Astrocyte of the spinal cord (primary cell): ENCODE data around the gene PLPPR5.

Source experiments
- DNase-seq: peaks from one replicate; pipeline ENCODE4 v3.0.0; 2011; ENCODE audit warnings: low read depth, low spot score
- H3K4me3 ChIP-seq: 2 replicates; pipeline ENCODE4 v1.5.1; 2011; ENCODE audit warnings: low read depth, mild to moderate bottlenecking, low read length, moderate library complexity
- in situ Hi-C: cut with HindIII; loops from 2 replicates; pipeline ENCODE4 v1.10.0; 2017; ENCODE audit warnings: low sequenced_read_pairs
- TF ChIP-seq, protein P1 (sequence below): IDR thresholded peaks from 2 replicates; pipeline ENCODE4 v1.5.1; 2012; ENCODE audit warnings: low read depth, mild to moderate bottlenecking, low read length, inconsistent platforms

The PLPPR5 gene

DNA sequence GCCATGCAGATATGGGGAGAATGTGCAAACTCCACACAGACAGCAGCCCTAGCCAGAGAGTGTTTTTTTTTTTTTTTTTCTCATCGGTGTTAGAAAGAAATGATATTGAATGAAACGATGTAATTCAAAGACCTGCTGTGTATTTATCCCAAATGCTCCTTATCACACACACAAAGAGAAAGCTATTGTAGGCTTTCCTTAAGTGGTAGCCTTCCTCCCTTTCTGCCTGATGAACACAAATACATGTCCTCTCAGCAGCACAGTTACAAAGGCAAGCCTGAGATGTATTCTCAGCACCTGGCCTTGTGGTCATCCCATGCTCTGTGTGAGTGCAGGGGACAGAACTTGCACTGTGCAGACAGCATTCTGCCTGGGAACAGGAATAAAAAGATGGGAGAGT lies 93.8 kb downstream of the PLPPR5 start:
- H3K4me3 ChIP-seq = no peak overlapping the region
- in situ Hi-C loops = no loop called here
- TF ChIP-seq, protein P1, sequence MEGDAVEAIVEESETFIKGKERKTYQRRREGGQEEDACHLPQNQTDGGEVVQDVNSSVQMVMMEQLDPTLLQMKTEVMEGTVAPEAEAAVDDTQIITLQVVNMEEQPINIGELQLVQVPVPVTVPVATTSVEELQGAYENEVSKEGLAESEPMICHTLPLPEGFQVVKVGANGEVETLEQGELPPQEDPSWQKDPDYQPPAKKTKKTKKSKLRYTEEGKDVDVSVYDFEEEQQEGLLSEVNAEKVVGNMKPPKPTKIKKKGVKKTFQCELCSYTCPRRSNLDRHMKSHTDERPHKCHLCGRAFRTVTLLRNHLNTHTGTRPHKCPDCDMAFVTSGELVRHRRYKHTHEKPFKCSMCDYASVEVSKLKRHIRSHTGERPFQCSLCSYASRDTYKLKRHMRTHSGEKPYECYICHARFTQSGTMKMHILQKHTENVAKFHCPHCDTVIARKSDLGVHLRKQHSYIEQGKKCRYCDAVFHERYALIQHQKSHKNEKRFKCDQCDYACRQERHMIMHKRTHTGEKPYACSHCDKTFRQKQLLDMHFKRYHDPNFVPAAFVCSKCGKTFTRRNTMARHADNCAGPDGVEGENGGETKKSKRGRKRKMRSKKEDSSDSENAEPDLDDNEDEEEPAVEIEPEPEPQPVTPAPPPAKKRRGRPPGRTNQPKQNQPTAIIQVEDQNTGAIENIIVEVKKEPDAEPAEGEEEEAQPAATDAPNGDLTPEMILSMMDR = no peak
- no peak for DNase-seq

DNA sequence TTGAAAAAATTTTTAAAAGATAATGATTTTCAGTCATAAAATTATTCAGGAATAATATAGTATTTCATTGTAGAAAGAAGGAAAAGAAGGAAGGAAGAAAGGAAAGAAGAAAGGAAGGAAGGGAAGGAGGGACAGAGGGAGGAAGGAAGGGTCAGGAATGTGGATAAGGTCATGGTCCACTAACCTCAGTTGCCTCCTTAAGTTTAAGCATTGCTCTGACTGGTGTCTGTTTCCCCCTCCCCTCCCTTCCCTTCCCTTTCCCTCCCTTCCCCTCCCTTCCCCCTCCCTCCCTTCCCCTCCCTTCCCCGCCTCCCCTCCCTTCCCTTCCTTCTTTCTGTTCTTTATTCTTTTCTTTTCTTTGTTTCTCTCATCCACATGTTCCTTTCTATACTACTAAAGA lies 95.7 kb downstream of the PLPPR5 start:
- TF ChIP-seq, protein P1 = no peak
- no peak overlapping the region for H3K4me3 ChIP-seq
- DNase-seq = no peak
- in situ Hi-C loops = no loop called here

DNA sequence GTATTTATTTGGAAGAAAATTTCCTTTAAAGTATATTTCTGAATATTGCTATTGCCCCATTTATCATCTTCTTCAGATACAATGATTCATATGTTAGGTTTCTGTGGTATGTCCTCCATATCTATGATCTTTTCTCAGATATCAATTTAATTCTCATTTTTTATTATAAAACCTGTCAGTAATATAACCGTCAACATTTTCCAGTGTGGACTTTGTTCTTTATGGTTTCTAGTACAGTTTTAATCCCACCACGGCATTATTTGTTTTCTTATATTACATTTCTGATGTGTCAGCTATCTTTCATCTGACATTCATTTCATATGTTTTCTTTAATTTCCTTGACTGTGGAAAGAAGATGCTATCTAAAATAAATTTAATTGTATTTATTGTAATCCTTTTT lies 97.9 kb downstream of the PLPPR5 start:
- in situ Hi-C loops = no loop called here
- no peak for DNase-seq
- H3K4me3 ChIP-seq = no peak overlapping the region
- TF ChIP-seq, protein P1 = no peak

DNA sequence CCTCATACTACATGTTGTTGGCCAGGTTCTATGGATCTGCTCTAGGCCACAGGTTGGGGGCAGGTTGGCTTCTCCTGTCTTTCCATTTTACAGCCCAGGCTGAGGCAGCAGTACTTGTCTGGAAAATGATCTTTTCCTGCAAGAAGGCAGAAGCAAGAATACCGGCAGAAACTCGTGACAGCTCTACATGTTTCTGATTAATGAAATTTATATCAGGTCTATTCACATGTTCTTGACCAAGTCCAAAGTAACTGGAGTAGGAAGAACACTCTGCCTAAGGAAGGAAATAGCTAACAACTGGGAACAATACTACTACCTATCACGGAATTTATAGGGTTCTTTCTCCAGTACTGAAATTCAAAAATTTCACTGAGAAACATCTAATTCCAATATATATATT lies 98.3 kb downstream of the PLPPR5 start:
- DNase-seq = no peak
- in situ Hi-C loops = no loop called here
- TF ChIP-seq, protein P1 = no peak
- no peak overlapping the region for H3K4me3 ChIP-seq

DNA sequence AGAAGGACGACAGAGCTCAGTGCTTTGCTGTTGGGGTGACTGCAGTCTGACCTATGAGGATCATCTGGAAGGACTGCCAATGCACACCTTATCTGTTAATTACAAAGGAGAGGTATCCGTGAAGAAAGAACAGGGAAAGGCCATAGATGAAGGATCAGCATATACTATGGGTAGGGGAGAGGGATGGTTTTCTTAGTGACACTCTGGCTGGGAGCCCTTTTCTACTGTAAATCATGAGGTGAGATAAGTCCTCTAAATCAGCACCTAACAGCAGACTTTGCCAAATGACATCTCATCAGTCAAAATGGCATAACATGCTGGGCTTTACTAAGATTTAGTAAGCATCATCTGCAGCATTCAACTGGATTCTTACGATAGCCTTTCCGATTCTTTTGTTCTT lies 100.0 kb downstream of the PLPPR5 start:
- in situ Hi-C loops = no loop called here
- H3K4me3 ChIP-seq = no peak overlapping the region
- TF ChIP-seq, protein P1 = no peak
- DNase-seq = no peak

DNA sequence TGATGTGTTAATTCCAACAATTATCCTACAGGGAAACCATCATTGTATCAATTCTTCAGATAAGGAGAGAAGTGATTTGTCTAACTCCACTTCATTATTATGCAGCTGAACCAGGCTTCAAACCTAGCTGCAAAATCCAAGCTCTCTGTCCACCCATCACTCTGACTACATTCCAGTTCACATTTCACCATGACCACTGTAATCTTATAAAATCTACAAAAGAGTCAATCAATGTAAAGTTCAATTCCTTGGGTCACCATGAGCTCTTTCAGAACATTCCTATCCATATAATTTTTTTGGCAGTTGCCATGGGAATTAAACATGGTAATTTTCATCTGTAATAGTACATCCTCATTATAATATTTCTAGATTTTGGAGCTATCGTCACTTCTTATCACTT lies 100.9 kb downstream of the PLPPR5 start:
- in situ Hi-C loops = no loop called here
- peak; percentile 35 for DNase-seq
- TF ChIP-seq, protein P1 = no peak
- H3K4me3 ChIP-seq = no peak overlapping the region

DNA sequence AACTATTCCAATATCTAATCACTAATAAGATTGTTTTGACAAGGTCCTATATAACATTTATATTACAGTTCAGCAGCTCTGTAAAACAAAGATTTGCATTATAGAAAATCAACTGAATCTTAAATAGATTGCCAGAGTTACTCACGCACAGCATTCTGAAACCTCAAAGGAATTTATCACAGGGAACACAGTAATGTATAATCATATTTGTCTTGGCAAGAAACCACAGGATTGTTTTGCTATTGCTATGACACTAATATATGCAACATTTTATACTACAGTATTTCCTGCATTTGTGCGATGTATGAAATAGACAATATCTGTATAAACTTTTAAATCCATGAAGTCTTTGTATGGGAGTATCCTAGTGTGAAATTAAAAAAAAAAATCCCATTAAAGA lies 101.4 kb downstream of the PLPPR5 start:
- in situ Hi-C loops = no loop called here
- no peak overlapping the region for H3K4me3 ChIP-seq
- TF ChIP-seq, protein P1 = no peak
- DNase-seq = peak; percentile 89
